Measurements from ENCODE around the gene AXL. TPM values are rescaled to one million over a fixed set of nuclear protein-coding genes. Genes with fewer than 3 reads are reported as not detected.
A peak's percentile ranks its signal among the peaks of the same experiment; 100 is the strongest.

Gene AXL
- total and polyA plus RNA-seq, 2 experiments from 2014 or later = 340 to 421 TPM

DNA sequence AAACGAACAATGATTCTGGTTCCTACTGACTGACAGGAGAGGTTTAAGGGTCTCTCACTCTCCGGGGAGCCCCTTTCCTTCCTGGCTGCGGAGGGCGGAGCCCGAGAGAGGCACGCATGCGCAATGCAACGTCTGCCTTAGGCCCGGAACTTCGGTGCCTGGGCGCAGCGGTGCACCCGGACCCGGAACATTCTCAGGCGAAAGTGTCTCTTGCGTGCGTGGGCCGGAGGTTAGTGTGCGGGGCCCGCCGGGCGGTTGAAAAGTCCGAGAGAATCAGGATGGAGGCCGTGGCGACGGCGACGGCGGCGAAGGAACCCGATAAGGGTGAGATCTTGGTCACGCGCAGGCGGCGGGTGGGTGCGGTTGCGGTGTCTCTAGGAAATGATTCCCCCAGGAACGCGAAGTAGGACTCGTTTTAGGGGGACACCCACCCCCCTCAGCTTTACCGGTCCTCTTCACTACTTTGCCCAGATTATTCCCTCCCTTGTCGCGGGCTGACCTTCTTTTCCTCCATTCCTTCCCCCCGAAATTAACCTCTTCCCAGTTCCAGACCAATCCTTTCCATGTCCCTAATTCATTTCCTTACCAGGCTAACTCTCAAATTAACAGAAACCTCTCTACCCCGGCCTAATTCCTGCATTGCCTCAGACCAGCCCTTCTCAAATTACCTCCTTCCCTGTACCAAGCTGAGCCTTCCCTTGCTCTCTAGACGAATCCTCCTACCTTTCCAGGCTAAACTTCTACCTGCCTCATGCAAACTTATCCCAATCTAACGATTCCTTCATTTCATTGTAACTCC is 91.2 kb downstream of the AXL start, which contains the start of gene CCDC97:
Gene CCDC97, plus strand, starts transcription at position 140 of the 799 bp plus-strand sequence. Its CDS starts 139 bp downstream, at position 279.
- H3K9me2 ChIP-seq (ENCODE audit: insufficient read depth) = no peaks in the 10 kb centered on the region
- peaks cover 21% of the 10 kb centered on the region for H3K4me1 ChIP-seq (ENCODE audit: insufficient read depth)
- H3K27ac ChIP-seq = peak within 1 kb of the TSS; percentile 95
- peaks cover 65% of the 10 kb centered on the region for H3F3A ChIP-seq (ENCODE audit: insufficient read depth)
- peaks cover 14% of the 10 kb centered on the region for H3K36me3 ChIP-seq (ENCODE audit: low read depth)
- H3K79me2 ChIP-seq (ENCODE audit: insufficient read depth) = peaks cover 46% of the 10 kb centered on the region
- no peaks in the 10 kb centered on the region for H3K9me3 ChIP-seq (ENCODE audit: low read depth)
- H2AFZ ChIP-seq = peak within 1 kb of the TSS; percentile 75
- H3K4me3 ChIP-seq = peak within 1 kb of the TSS; percentile 90
- H4K20me1 ChIP-seq (ENCODE audit: insufficient read depth) = no peaks in the 10 kb centered on the region
- H3K27me3 ChIP-seq (replicated peaks; ENCODE audit: insufficient read depth) = no peaks in the 10 kb centered on the region
- peak; percentile 91 for DNase-seq
- no peak for TF ChIP-seq EZH2 (IDR thresholded peaks at IDR 0.05; ENCODE audit: insufficient read depth, poor library complexity, severe bottlenecking)
- TF ChIP-seq EZH2phosphoT487 (IDR thresholded peaks at IDR 0.05; ENCODE audit: insufficient read depth, low read depth) = no peak
- H3K9ac ChIP-seq = peak within 1 kb of the TSS; percentile 94
- WGBS, 2 experiments (ENCODE audit: low coverage in 1 of 2, low lambda C conversion rate in 2 of 2, missing lambda C conversion rate in 2 of 2) = 1% methylated on average over 46 to 47 of the region's 47 CpGs
- in situ Hi-C loops (cut with MboI) = no loop called here
- peak within 1 kb of the TSS; percentile 99 for H3K4me2 ChIP-seq (ENCODE audit: unreplicated experiment)

GRCh38 chr19:41311072-41311471 is 92.0 kb downstream of the AXL start:
- Histone ChIP-seq H3K4me2 (ENCODE audit: unreplicated experiment) (peak overlapping the region; percentile 99), H3K9me2 (ENCODE audit: insufficient read depth) (no peaks in the 10 kb centered on the region), H3K27me3 (replicated peaks; ENCODE audit: insufficient read depth) (no peaks in the 10 kb centered on the region), H2AFZ (no peak overlapping the region), H3K9ac (peak overlapping the region; percentile 94), H3F3A (ENCODE audit: insufficient read depth) (peaks cover 62% of the 10 kb centered on the region), H3K27ac (peak overlapping the region; percentile 95), H3K4me1 (ENCODE audit: insufficient read depth) (peaks cover 21% of the 10 kb centered on the region), H3K4me3 (peak overlapping the region; percentile 90), H3K36me3 (ENCODE audit: low read depth) (peaks cover 11% of the 10 kb centered on the region), H4K20me1 (ENCODE audit: insufficient read depth) (no peaks in the 10 kb centered on the region), H3K9me3 (ENCODE audit: low read depth) (no peaks in the 10 kb centered on the region), H3K79me2 (ENCODE audit: insufficient read depth) (peaks cover 55% of the 10 kb centered on the region)
- WGBS, 2 experiments (ENCODE audit: low coverage in 1 of 2, low lambda C conversion rate in 2 of 2, missing lambda C conversion rate in 2 of 2) = 52 to 53% methylated on average over 5 of the region's 5 CpGs
- in situ Hi-C loops (cut with MboI) = no loop called here
- TF ChIP-seq EZH2 (IDR thresholded peaks at IDR 0.05; ENCODE audit: insufficient read depth, poor library complexity, severe bottlenecking) (no peak), EZH2phosphoT487 (IDR thresholded peaks at IDR 0.05; ENCODE audit: insufficient read depth, low read depth) (no peak)
- DNase-seq = peak; percentile 46

Small RNAs within 50 kb of the gene (small RNA-seq; reads per million reads assigned to genes)
- gene RN7SL34P (ENCODE audit: low read depth, low replicate concordance) = not detected

Other genes starting within 250 kb of the AXL start
- gene CYP2B6, start 227.9 kb upstream of the AXL start, total RNA-seq (2014; rRNA removed; shearing (Covaris generic)) = not detected in 2 replicates
- gene CYP2B6, start 227.9 kb upstream of the AXL start, polyA plus RNA-seq (2016; fragmentation: Nextera tagmentation; extraction: Ambion mirVana) = not detected in 2 replicates
- gene CYP2A13, start 130.8 kb upstream of the AXL start, total RNA-seq (2014; rRNA removed; shearing (Covaris generic)) = not detected in 2 replicates
- gene CYP2A13, start 130.8 kb upstream of the AXL start, polyA plus RNA-seq (2016; fragmentation: Nextera tagmentation; extraction: Ambion mirVana) = not detected in 2 replicates
- gene CYP2F1, start 104.8 kb upstream of the AXL start, total RNA-seq (2014; rRNA removed; shearing (Covaris generic)) = not detected in 2 replicates
- gene CYP2F1, start 104.8 kb upstream of the AXL start, polyA plus RNA-seq (2016; fragmentation: Nextera tagmentation; extraction: Ambion mirVana) = not detected in 2 replicates
- 0.13 TPM in 1 of 2 replicates, not detected in the other for gene CYP2S1, start 26.0 kb upstream of the AXL start, total RNA-seq (2014; rRNA removed; shearing (Covaris generic))
- gene CYP2S1, start 26.0 kb upstream of the AXL start, polyA plus RNA-seq (2016; fragmentation: Nextera tagmentation; extraction: Ambion mirVana) = not detected in 2 replicates
- 107 and 111 TPM in 2 replicates for gene HNRNPUL1, start 45.1 kb downstream of the AXL start, total RNA-seq (2014; rRNA removed; shearing (Covaris generic))
- gene HNRNPUL1, start 45.1 kb downstream of the AXL start, polyA plus RNA-seq (2016; fragmentation: Nextera tagmentation; extraction: Ambion mirVana) = 105 and 112 TPM in 2 replicates
- 5.2 and 5.9 TPM in 2 replicates for gene CCDC97, start 90.9 kb downstream of the AXL start, total RNA-seq (2014; rRNA removed; shearing (Covaris generic))
- 11.4 and 12.3 TPM in 2 replicates for gene CCDC97, start 90.9 kb downstream of the AXL start, polyA plus RNA-seq (2016; fragmentation: Nextera tagmentation; extraction: Ambion mirVana)
- 21.4 and 23.5 TPM in 2 replicates for gene TGFB1, start 134.7 kb downstream of the AXL start, total RNA-seq (2014; rRNA removed; shearing (Covaris generic))
- gene TGFB1, start 134.7 kb downstream of the AXL start, polyA plus RNA-seq (2016; fragmentation: Nextera tagmentation; extraction: Ambion mirVana) = 12.4 and 13.9 TPM in 2 replicates
- gene B9D2, start 144.9 kb downstream of the AXL start, total RNA-seq (2014; rRNA removed; shearing (Covaris generic)) = 8.1 and 9.6 TPM in 2 replicates
- gene B9D2, start 144.9 kb downstream of the AXL start, polyA plus RNA-seq (2016; fragmentation: Nextera tagmentation; extraction: Ambion mirVana) = 13.2 and 13.8 TPM in 2 replicates
- 3.9 and 5.3 TPM in 2 replicates for gene TMEM91, start 157.3 kb downstream of the AXL start, total RNA-seq (2014; rRNA removed; shearing (Covaris generic))
- 6.6 and 7.8 TPM in 2 replicates for gene TMEM91, start 157.3 kb downstream of the AXL start, polyA plus RNA-seq (2016; fragmentation: Nextera tagmentation; extraction: Ambion mirVana)
- 20.7 and 21.4 TPM in 2 replicates for gene EXOSC5, start 178.1 kb downstream of the AXL start, total RNA-seq (2014; rRNA removed; shearing (Covaris generic))
- 26.4 and 29.4 TPM in 2 replicates for gene EXOSC5, start 178.1 kb downstream of the AXL start, polyA plus RNA-seq (2016; fragmentation: Nextera tagmentation; extraction: Ambion mirVana)
- gene BCKDHA, start 178.6 kb downstream of the AXL start, total RNA-seq (2014; rRNA removed; shearing (Covaris generic)) = 26.8 and 51.0 TPM in 2 replicates
- 29.4 and 32.0 TPM in 2 replicates for gene BCKDHA, start 178.6 kb downstream of the AXL start, polyA plus RNA-seq (2016; fragmentation: Nextera tagmentation; extraction: Ambion mirVana)
- 5.0 and 5.9 TPM in 2 replicates for gene B3GNT8, start 208.2 kb downstream of the AXL start, total RNA-seq (2014; rRNA removed; shearing (Covaris generic))
- 2.3 and 3.1 TPM in 2 replicates for gene B3GNT8, start 208.2 kb downstream of the AXL start, polyA plus RNA-seq (2016; fragmentation: Nextera tagmentation; extraction: Ambion mirVana)
- 52.9 and 72.8 TPM in 2 replicates for gene DMAC2, start 220.7 kb downstream of the AXL start, total RNA-seq (2014; rRNA removed; shearing (Covaris generic))
- 49.2 and 50.6 TPM in 2 replicates for gene DMAC2, start 220.7 kb downstream of the AXL start, polyA plus RNA-seq (2016; fragmentation: Nextera tagmentation; extraction: Ambion mirVana)
- gene ERICH4, start 223.9 kb downstream of the AXL start, total RNA-seq (2014; rRNA removed; shearing (Covaris generic)) = not detected in 2 replicates
- gene ERICH4, start 223.9 kb downstream of the AXL start, polyA plus RNA-seq (2016; fragmentation: Nextera tagmentation; extraction: Ambion mirVana) = not detected in 2 replicates

All from GM23248 (cell line).